HL-60 (cell line): ENCODE data around the gene IGLL5.

ENCODE experiments used
- DNase-seq, 2 experiments: peaks; one replicate each; pipeline ENCODE4 v3.0.0-alpha.2; 2010 to 2020; ENCODE audit warnings: low read depth in 1 of 2, low spot score in 1 of 2
- H3K27ac ChIP-seq: fragments of 250-450 bp; sonication (Bioruptor Pico); replicated peaks from 2 replicates; pipeline ENCODE4 v1.5.1; 2020; ENCODE audit warnings: mild to moderate bottlenecking, moderate library complexity
- H3K27me3 ChIP-seq: fragments of 250-450 bp; sonication (Bioruptor Pico); 2 replicates; pipeline ENCODE4 v1.5.1; 2021; ENCODE audit warnings: mild to moderate bottlenecking, moderate library complexity; ENCODE audit not compliant: insufficient read depth, poor library complexity, severe bottlenecking
- H3K4me3 ChIP-seq: replicated peaks from 2 replicates; pipeline ENCODE4 v1.5.1; 2011; ENCODE audit warnings: mild to moderate bottlenecking, control low read depth, low read length; ENCODE audit not compliant: insufficient read depth
- GABPA ChIP-seq: IDR thresholded peaks from 2 replicates; pipeline ENCODE4 v1.6.1; 2012; ENCODE audit warnings: low read depth
- POLR2AphosphoS5 ChIP-seq: IDR thresholded peaks from 2 replicates; pipeline ENCODE4 v1.6.1; 2012; ENCODE audit warnings: low read depth
- SPI1 ChIP-seq: IDR thresholded peaks from 2 replicates; pipeline ENCODE4 v1.6.1; 2012; ENCODE audit warnings: low read depth, mild to moderate bottlenecking, borderline replicate concordance
- TF ChIP-seq, protein P1 (sequence below): IDR thresholded peaks from one replicate; pipeline ENCODE4 v1.5.1; 2011; ENCODE audit warnings: low read length, control low read depth, inconsistent platforms; ENCODE audit not compliant: insufficient read depth
- TF ChIP-seq, protein P2 (sequence below): IDR thresholded peaks from 2 replicates; pipeline ENCODE4 v1.6.1; 2012; ENCODE audit warnings: low read depth; ENCODE audit not compliant: insufficient replicate concordance

Gene IGLL5

DNA sequence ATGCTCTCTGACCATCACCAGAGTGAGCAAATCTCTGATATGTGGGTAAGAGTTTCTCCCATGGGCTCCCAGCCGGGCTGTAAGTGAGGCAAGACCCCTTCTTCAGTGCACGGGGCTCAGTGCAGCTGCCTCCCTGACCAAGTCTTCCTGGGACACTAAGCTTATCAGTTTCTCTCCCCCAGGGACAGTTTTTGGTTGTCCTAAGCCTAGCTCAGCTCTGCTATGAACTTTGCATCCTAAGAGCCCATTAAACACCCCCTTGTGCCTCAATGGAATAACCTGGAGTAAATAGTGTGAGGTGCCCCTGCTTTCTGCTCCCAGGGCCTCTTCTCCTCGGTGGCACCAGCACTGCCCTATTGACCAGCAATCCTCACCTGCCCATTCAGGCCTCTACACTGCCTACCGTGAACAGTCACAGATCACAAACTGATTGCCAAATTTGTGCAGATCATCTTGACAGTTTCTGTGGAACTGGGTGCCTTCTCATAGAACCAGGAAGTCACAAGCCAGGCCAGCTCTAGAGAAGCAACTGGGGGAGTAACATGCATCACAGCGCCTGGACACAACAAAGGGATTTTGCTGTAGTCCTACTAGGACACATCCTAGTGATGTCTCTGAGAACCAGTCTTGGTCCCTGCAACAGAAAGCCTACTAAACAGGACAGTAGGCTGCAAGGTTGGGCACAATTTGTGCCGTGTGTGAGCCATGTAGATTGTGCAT lies 19.5 kb upstream of the IGLL5 start:
- TF ChIP-seq GABPA, result no peak
- TF ChIP-seq, protein P1, sequence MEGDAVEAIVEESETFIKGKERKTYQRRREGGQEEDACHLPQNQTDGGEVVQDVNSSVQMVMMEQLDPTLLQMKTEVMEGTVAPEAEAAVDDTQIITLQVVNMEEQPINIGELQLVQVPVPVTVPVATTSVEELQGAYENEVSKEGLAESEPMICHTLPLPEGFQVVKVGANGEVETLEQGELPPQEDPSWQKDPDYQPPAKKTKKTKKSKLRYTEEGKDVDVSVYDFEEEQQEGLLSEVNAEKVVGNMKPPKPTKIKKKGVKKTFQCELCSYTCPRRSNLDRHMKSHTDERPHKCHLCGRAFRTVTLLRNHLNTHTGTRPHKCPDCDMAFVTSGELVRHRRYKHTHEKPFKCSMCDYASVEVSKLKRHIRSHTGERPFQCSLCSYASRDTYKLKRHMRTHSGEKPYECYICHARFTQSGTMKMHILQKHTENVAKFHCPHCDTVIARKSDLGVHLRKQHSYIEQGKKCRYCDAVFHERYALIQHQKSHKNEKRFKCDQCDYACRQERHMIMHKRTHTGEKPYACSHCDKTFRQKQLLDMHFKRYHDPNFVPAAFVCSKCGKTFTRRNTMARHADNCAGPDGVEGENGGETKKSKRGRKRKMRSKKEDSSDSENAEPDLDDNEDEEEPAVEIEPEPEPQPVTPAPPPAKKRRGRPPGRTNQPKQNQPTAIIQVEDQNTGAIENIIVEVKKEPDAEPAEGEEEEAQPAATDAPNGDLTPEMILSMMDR, result no peak
- no peak for TF ChIP-seq POLR2AphosphoS5
- TF ChIP-seq SPI1, result no peak
- TF ChIP-seq, protein P2, sequence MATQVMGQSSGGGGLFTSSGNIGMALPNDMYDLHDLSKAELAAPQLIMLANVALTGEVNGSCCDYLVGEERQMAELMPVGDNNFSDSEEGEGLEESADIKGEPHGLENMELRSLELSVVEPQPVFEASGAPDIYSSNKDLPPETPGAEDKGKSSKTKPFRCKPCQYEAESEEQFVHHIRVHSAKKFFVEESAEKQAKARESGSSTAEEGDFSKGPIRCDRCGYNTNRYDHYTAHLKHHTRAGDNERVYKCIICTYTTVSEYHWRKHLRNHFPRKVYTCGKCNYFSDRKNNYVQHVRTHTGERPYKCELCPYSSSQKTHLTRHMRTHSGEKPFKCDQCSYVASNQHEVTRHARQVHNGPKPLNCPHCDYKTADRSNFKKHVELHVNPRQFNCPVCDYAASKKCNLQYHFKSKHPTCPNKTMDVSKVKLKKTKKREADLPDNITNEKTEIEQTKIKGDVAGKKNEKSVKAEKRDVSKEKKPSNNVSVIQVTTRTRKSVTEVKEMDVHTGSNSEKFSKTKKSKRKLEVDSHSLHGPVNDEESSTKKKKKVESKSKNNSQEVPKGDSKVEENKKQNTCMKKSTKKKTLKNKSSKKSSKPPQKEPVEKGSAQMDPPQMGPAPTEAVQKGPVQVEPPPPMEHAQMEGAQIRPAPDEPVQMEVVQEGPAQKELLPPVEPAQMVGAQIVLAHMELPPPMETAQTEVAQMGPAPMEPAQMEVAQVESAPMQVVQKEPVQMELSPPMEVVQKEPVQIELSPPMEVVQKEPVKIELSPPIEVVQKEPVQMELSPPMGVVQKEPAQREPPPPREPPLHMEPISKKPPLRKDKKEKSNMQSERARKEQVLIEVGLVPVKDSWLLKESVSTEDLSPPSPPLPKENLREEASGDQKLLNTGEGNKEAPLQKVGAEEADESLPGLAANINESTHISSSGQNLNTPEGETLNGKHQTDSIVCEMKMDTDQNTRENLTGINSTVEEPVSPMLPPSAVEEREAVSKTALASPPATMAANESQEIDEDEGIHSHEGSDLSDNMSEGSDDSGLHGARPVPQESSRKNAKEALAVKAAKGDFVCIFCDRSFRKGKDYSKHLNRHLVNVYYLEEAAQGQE, result no peak
- H3K27me3 ChIP-seq, result no peaks in the 10 kb centered on the region
- H3K4me3 ChIP-seq, result no peak overlapping the region
- no peak for DNase-seq
- no peak overlapping the region for H3K27ac ChIP-seq

DNA sequence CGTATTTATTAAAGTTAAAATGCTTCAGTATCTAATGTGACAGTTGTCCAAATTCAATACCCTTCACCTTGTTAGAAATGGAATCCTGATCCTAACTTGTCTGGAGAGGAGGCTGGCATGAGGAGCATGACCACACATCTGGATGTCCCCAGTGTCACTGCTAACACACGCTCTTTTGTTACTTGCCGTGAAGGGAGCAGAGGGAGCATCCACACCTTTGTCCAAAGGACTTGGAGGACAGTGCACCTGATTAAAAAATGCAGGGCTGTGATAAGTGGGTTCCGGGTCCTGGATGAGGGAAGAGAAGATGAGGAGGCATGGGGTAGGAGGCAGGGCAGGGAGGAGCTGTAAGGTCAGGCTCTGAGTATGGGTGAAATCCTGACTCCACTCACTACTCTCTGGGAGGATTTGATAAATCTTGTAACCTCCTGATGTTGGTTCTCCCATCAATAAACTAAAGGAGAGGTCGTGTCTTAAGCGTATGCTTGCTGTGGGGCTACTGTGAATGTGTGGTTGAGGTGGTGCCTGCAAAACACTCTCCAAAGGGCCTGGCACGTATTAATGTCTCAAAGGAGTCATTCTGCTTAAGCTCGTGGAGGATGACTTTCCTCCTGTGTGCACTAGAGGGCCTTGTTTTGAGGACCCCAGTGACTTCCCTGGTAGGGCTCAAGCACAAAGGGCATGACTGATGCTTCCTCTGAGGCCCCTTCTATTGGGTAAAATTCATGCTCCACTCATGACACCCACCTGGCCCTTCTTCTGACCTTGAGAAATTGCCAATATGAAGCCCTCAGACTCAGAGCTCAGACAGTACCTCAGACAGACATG lies 16.8 kb upstream of the IGLL5 start:
- Histone ChIP-seq H3K27me3 (no peaks in the 10 kb centered on the region), H3K4me3 (no peak overlapping the region), H3K27ac (no peak overlapping the region)
- TF ChIP-seq POLR2AphosphoS5, result no peak
- TF ChIP-seq SPI1, result no peak
- no peak for TF ChIP-seq GABPA
- TF ChIP-seq, protein P2, result no peak
- TF ChIP-seq, protein P1, result peak; percentile 37
- DNase-seq, result no peak

DNA sequence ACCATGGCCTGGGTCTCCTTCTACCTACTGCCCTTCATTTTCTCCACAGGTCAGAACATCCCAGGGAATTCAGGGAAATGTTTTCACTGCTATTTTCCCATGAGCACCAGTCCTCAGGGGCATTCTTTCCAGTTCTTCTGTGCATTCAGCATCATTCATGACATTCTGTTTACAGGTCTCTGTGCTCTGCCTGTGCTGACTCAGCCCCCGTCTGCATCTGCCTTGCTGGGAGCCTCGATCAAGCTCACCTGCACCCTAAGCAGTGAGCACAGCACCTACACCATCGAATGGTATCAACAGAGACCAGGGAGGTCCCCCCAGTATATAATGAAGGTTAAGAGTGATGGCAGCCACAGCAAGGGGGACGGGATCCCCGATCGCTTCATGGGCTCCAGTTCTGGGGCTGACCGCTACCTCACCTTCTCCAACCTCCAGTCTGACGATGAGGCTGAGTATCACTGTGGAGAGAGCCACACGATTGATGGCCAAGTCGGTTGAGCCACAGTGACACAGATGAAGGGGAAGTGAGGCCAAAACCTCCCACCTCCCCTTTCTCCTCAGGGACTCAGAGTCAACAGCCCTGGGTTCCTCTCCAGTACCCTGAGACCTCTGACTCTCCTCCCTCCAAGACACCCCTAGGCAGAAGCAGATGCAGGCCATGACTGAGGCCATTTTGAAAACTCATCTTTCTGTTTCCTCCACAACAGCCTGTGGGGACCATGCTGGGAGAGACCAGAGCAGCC lies 15.9 kb upstream of the IGLL5 start:
- Histone ChIP-seq H3K4me3 (no peak overlapping the region), H3K27me3 (no peaks in the 10 kb centered on the region), H3K27ac (no peak overlapping the region)
- no peak for TF ChIP-seq GABPA
- TF ChIP-seq, protein P1, result no peak
- TF ChIP-seq POLR2AphosphoS5, result no peak
- TF ChIP-seq SPI1, result no peak
- TF ChIP-seq, protein P2, result no peak
- DNase-seq, result no peak
